ENCODE measurements around the gene WASL.

Gene WASL

GRCh38 chr7:123732413-123733091 is 16.3 kb downstream of the WASL start:
- no peak overlapping the region for H2BK12ac ChIP-seq (ENCODE audit: low read length)
- no peak overlapping the region for H2BK120ac ChIP-seq (ENCODE audit: insufficient read depth, low read length, poor library complexity)
- no peak overlapping the region for H3K18ac ChIP-seq (ENCODE audit: low read length)
- H3K79me2 ChIP-seq (ENCODE audit: control insufficient read depth, insufficient read depth, low read length, poor library complexity), result no peaks in the 10 kb centered on the region
- no peaks in the 10 kb centered on the region for H3K4me1 ChIP-seq (ENCODE audit: control insufficient read depth in 1 of 2, insufficient read depth in 2 of 2, low read length in 2 of 2)
- H3K4ac ChIP-seq (ENCODE audit: low read depth, low read length), result no peak overlapping the region
- no peak overlapping the region for H2AK5ac ChIP-seq (ENCODE audit: low read length)
- H4K8ac ChIP-seq (ENCODE audit: low read depth, low read length), result no peak overlapping the region
- no peak overlapping the region for H3K14ac ChIP-seq (ENCODE audit: low read length)
- H3K9me3 ChIP-seq (ENCODE audit: insufficient read depth, low read depth, low read length), result no peaks in the 10 kb centered on the region
- no peak overlapping the region for H3K4me2 ChIP-seq (ENCODE audit: low read length)
- no peak overlapping the region for H3K23ac ChIP-seq (ENCODE audit: low read length)
- no peaks in the 10 kb centered on the region for H3K79me1 ChIP-seq (ENCODE audit: low read length)
- no peak overlapping the region for H4K91ac ChIP-seq (ENCODE audit: low read depth, low read length)
- H3K4me3 ChIP-seq (ENCODE audit: low read depth, low read length), result no peak overlapping the region
- H3K27ac ChIP-seq (ENCODE audit: low read depth, low read length), result no peak overlapping the region
- no peak overlapping the region for H2AFZ ChIP-seq (ENCODE audit: insufficient read depth, low read length, poor library complexity)
- WGBS (ENCODE audit: extremely low coverage, insufficient coverage, insufficient read length), result no CpG with 5 or more reads among the region's 3 CpGs
- no peak overlapping the region for H4K12ac ChIP-seq (ENCODE audit: low read depth, low read length)
- H3K27me3 ChIP-seq (ENCODE audit: insufficient read depth, low read length), result no peaks in the 10 kb centered on the region
- DNase-seq, result peak in 1 of 2 donors; percentile 36
- H3K9ac ChIP-seq (ENCODE audit: low read length), result no peak overlapping the region
- H2BK5ac ChIP-seq (ENCODE audit: low read depth, low read length, poor library complexity), result no peak overlapping the region
- no peaks in the 10 kb centered on the region for H3K36me3 ChIP-seq (ENCODE audit: control insufficient read depth in 1 of 2, insufficient read depth in 2 of 2, low read length in 2 of 2)

- Histone ChIP-seq H3K9ac (ENCODE audit: low read length) (no peak overlapping the region), H3K4ac (ENCODE audit: low read depth, low read length) (no peak overlapping the region), H4K8ac (ENCODE audit: low read depth, low read length) (no peak overlapping the region), H3K79me2 (ENCODE audit: control insufficient read depth, insufficient read depth, low read length, poor library complexity) (peaks cover 2% of the 10 kb centered on the region), H3K14ac (ENCODE audit: low read length) (no peak overlapping the region), H3K4me2 (ENCODE audit: low read length) (no peak overlapping the region), H3K27ac (ENCODE audit: low read depth, low read length) (no peak overlapping the region), H3K9me3 (ENCODE audit: insufficient read depth, low read depth, low read length) (no peaks in the 10 kb centered on the region), H3K18ac (ENCODE audit: low read length) (no peak overlapping the region), H3K4me1 (ENCODE audit: control insufficient read depth in 1 of 2, insufficient read depth in 2 of 2, low read length in 2 of 2) (no peaks in the 10 kb centered on the region), H2AFZ (ENCODE audit: insufficient read depth, low read length, poor library complexity) (no peak overlapping the region), H3K27me3 (ENCODE audit: insufficient read depth, low read length) (no peaks in the 10 kb centered on the region), H3K23ac (ENCODE audit: low read length) (no peak overlapping the region), H2BK5ac (ENCODE audit: low read depth, low read length, poor library complexity) (no peak overlapping the region), H3K79me1 (ENCODE audit: low read length) (no peaks in the 10 kb centered on the region), H2BK120ac (ENCODE audit: insufficient read depth, low read length, poor library complexity) (no peak overlapping the region), H3K4me3 (ENCODE audit: low read depth, low read length) (no peak overlapping the region), H4K91ac (ENCODE audit: low read depth, low read length) (no peak overlapping the region), H4K12ac (ENCODE audit: low read depth, low read length) (no peak overlapping the region), H2AK5ac (ENCODE audit: low read length) (no peak overlapping the region), H3K36me3 (ENCODE audit: control insufficient read depth in 1 of 2, insufficient read depth in 2 of 2, low read length in 2 of 2) (no peaks in the 10 kb centered on the region), H2BK12ac (ENCODE audit: low read length) (no peak overlapping the region)
- no CpG with 5 or more reads among the region's 1 CpG for WGBS (ENCODE audit: extremely low coverage, insufficient coverage, insufficient read length)
- no peak for DNase-seq
Observed at GRCh38 chr7:123729218-123729578, 19.6 kb downstream of the WASL start.

GRCh38 chr7:123727071-123727837 is 21.5 kb downstream of the WASL start:
- H3K4ac ChIP-seq (ENCODE audit: low read depth, low read length), result no peak overlapping the region
- H3K23ac ChIP-seq (ENCODE audit: low read length), result no peak overlapping the region
- no peak overlapping the region for H2BK12ac ChIP-seq (ENCODE audit: low read length)
- no peak overlapping the region for H2AK5ac ChIP-seq (ENCODE audit: low read length)
- H3K9me3 ChIP-seq (ENCODE audit: insufficient read depth, low read depth, low read length), result no peaks in the 10 kb centered on the region
- H2BK120ac ChIP-seq (ENCODE audit: insufficient read depth, low read length, poor library complexity), result no peak overlapping the region
- H3K9ac ChIP-seq (ENCODE audit: low read length), result no peak overlapping the region
- H2BK5ac ChIP-seq (ENCODE audit: low read depth, low read length, poor library complexity), result no peak overlapping the region
- H3K14ac ChIP-seq (ENCODE audit: low read length), result no peak overlapping the region
- no peaks in the 10 kb centered on the region for H3K36me3 ChIP-seq (ENCODE audit: control insufficient read depth in 1 of 2, insufficient read depth in 2 of 2, low read length in 2 of 2)
- no peak overlapping the region for H3K27ac ChIP-seq (ENCODE audit: low read depth, low read length)
- H4K12ac ChIP-seq (ENCODE audit: low read depth, low read length), result no peak overlapping the region
- no peak overlapping the region for H2AFZ ChIP-seq (ENCODE audit: insufficient read depth, low read length, poor library complexity)
- no peaks in the 10 kb centered on the region for H3K4me1 ChIP-seq (ENCODE audit: control insufficient read depth in 1 of 2, insufficient read depth in 2 of 2, low read length in 2 of 2)
- no peak overlapping the region for H4K91ac ChIP-seq (ENCODE audit: low read depth, low read length)
- DNase-seq, result peak in 1 of 2 donors; percentile 23
- peaks cover 2% of the 10 kb centered on the region for H3K79me2 ChIP-seq (ENCODE audit: control insufficient read depth, insufficient read depth, low read length, poor library complexity)
- no peaks in the 10 kb centered on the region for H3K79me1 ChIP-seq (ENCODE audit: low read length)
- H3K27me3 ChIP-seq (ENCODE audit: insufficient read depth, low read length), result no peaks in the 10 kb centered on the region
- no peak overlapping the region for H3K4me3 ChIP-seq (ENCODE audit: low read depth, low read length)
- no peak overlapping the region for H4K8ac ChIP-seq (ENCODE audit: low read depth, low read length)
- no CpG with 5 or more reads among the region's 4 CpGs for WGBS (ENCODE audit: extremely low coverage, insufficient coverage, insufficient read length)
- H3K4me2 ChIP-seq (ENCODE audit: low read length), result no peak overlapping the region
- no peak overlapping the region for H3K18ac ChIP-seq (ENCODE audit: low read length)

- no peak for DNase-seq
- H3K36me3 ChIP-seq (ENCODE audit: control insufficient read depth in 1 of 2, insufficient read depth in 2 of 2, low read length in 2 of 2), result no peaks in the 10 kb centered on the region
- H2BK5ac ChIP-seq (ENCODE audit: low read depth, low read length, poor library complexity), result no peak overlapping the region
- H2AFZ ChIP-seq (ENCODE audit: insufficient read depth, low read length, poor library complexity), result no peak overlapping the region
- no peak overlapping the region for H4K12ac ChIP-seq (ENCODE audit: low read depth, low read length)
- no peak overlapping the region for H3K4ac ChIP-seq (ENCODE audit: low read depth, low read length)
- H3K79me2 ChIP-seq (ENCODE audit: control insufficient read depth, insufficient read depth, low read length, poor library complexity), result peaks cover 4% of the 10 kb centered on the region
- H3K4me1 ChIP-seq (ENCODE audit: control insufficient read depth in 1 of 2, insufficient read depth in 2 of 2, low read length in 2 of 2), result no peaks in the 10 kb centered on the region
- H3K4me2 ChIP-seq (ENCODE audit: low read length), result no peak overlapping the region
- no peak overlapping the region for H2BK120ac ChIP-seq (ENCODE audit: insufficient read depth, low read length, poor library complexity)
- H3K9ac ChIP-seq (ENCODE audit: low read length), result no peak overlapping the region
- no CpG with 5 or more reads among the region's 1 CpG for WGBS (ENCODE audit: extremely low coverage, insufficient coverage, insufficient read length)
- no peaks in the 10 kb centered on the region for H3K9me3 ChIP-seq (ENCODE audit: insufficient read depth, low read depth, low read length)
- no peak overlapping the region for H2BK12ac ChIP-seq (ENCODE audit: low read length)
- H3K4me3 ChIP-seq (ENCODE audit: low read depth, low read length), result no peak overlapping the region
- no peaks in the 10 kb centered on the region for H3K27me3 ChIP-seq (ENCODE audit: insufficient read depth, low read length)
- H4K8ac ChIP-seq (ENCODE audit: low read depth, low read length), result no peak overlapping the region
- no peak overlapping the region for H3K18ac ChIP-seq (ENCODE audit: low read length)
- H3K14ac ChIP-seq (ENCODE audit: low read length), result no peak overlapping the region
- H4K91ac ChIP-seq (ENCODE audit: low read depth, low read length), result no peak overlapping the region
- H3K27ac ChIP-seq (ENCODE audit: low read depth, low read length), result no peak overlapping the region
- no peak overlapping the region for H2AK5ac ChIP-seq (ENCODE audit: low read length)
- H3K79me1 ChIP-seq (ENCODE audit: low read length), result no peaks in the 10 kb centered on the region
- H3K23ac ChIP-seq (ENCODE audit: low read length), result no peak overlapping the region
Observed at GRCh38 chr7:123725586-123726171, 23.1 kb downstream of the WASL start.
